H9 (cell line): ENCODE results near the gene ATF2. TPM values are rescaled to one million over a fixed set of nuclear protein-coding genes. Genes with fewer than 3 reads are reported as not detected.

Experiments used
- DNase-seq: peaks from one replicate; pipeline ENCODE4 v3.0.0-alpha.2; 2017
- H2AFZ ChIP-seq: one replicate; pipeline ENCODE4 v1.6.1; 2013; ENCODE audit warnings: mild to moderate bottlenecking, low read length, control low read depth, moderate library complexity
- H2AK5ac ChIP-seq: 2 replicates; pipeline ENCODE4 v1.6.1; 2013; ENCODE audit warnings: low read length, control low read depth, mixed read lengths; ENCODE audit not compliant: insufficient read length
- H2BK120ac ChIP-seq: one replicate; pipeline ENCODE4 v1.6.1; 2013; ENCODE audit warnings: low read depth, mild to moderate bottlenecking, low read length, control low read depth, inconsistent platforms; ENCODE audit not compliant: poor library complexity, severe bottlenecking
- H2BK12ac ChIP-seq: 2 replicates; pipeline ENCODE4 v1.6.1; 2013; ENCODE audit warnings: low read length, control low read depth, mixed read lengths, low read depth; ENCODE audit not compliant: insufficient read length
- H2BK15ac ChIP-seq: 2 replicates; pipeline ENCODE4 v1.6.1; 2013; ENCODE audit warnings: low read depth, low read length, control low read depth
- H2BK20ac ChIP-seq: one replicate; pipeline ENCODE4 v1.6.1; 2013; ENCODE audit warnings: low read depth, mild to moderate bottlenecking, low read length, control low read depth, inconsistent platforms; ENCODE audit not compliant: poor library complexity, severe bottlenecking
- H2BK5ac ChIP-seq: 2 replicates; pipeline ENCODE4 v1.6.1; 2013; ENCODE audit warnings: low read length, control low read depth, mixed read lengths; ENCODE audit not compliant: insufficient read length
- H3K14ac ChIP-seq: 2 replicates; pipeline ENCODE4 v1.6.1; 2013; ENCODE audit warnings: low read length, control low read depth; ENCODE audit not compliant: insufficient read depth
- H3K18ac ChIP-seq: 2 replicates; pipeline ENCODE4 v1.6.1; 2013; ENCODE audit warnings: low read depth, mild to moderate bottlenecking, mixed read lengths, low read length, control low read depth; ENCODE audit not compliant: insufficient read length
- H3K23ac ChIP-seq: 2 replicates; pipeline ENCODE4 v1.6.1; 2013; ENCODE audit warnings: low read length, control low read depth, mixed read lengths, low read depth; ENCODE audit not compliant: insufficient read length
- H3K23me2 ChIP-seq: 2 replicates; pipeline ENCODE4 v1.6.1; 2013; ENCODE audit warnings: low read depth, mild to moderate bottlenecking, mixed read lengths, low read length, control low read depth; ENCODE audit not compliant: insufficient read length, poor library complexity, severe bottlenecking
- H3K27ac ChIP-seq: 2 replicates; pipeline ENCODE4 v1.5.1; 2013; ENCODE audit warnings: low read length, control low read depth, mixed read lengths, low read depth; ENCODE audit not compliant: insufficient read length
- H3K27me3 ChIP-seq: 2 replicates; pipeline ENCODE4 v1.6.1; 2013; ENCODE audit warnings: low read length, control low read depth, inconsistent platforms; ENCODE audit not compliant: insufficient read depth
- H3K4ac ChIP-seq: 2 replicates; pipeline ENCODE4 v1.6.1; 2013; ENCODE audit warnings: low read depth, mild to moderate bottlenecking, control low read depth, inconsistent platforms, low read length, moderate library complexity
- H3K4me1 ChIP-seq: 2 replicates; pipeline ENCODE4 v1.6.1; 2013; ENCODE audit warnings: low read length, control low read depth, inconsistent platforms; ENCODE audit not compliant: insufficient read depth
- H3K4me2 ChIP-seq: 2 replicates; pipeline ENCODE4 v1.6.1; 2013; ENCODE audit warnings: low read length, control low read depth, mixed read lengths; ENCODE audit not compliant: insufficient read length, insufficient read depth
- H3K56ac ChIP-seq: 2 replicates; pipeline ENCODE4 v1.6.1; 2013; ENCODE audit warnings: low read depth, mild to moderate bottlenecking, mixed read lengths, low read length, control low read depth; ENCODE audit not compliant: insufficient read length
- H3K79me1 ChIP-seq: 2 replicates; pipeline ENCODE4 v1.6.1; 2013; ENCODE audit warnings: low read depth, mild to moderate bottlenecking, moderate library complexity, low read length, control low read depth, inconsistent platforms; ENCODE audit not compliant: insufficient read depth, poor library complexity, severe bottlenecking
- H3K79me2 ChIP-seq: 2 replicates; pipeline ENCODE4 v1.6.1; 2013; ENCODE audit warnings: low read length, control low read depth, inconsistent platforms; ENCODE audit not compliant: insufficient read depth
- H3K9ac ChIP-seq: 2 replicates; pipeline ENCODE4 v1.6.1; 2013; ENCODE audit warnings: low read length, control low read depth, mixed read lengths; ENCODE audit not compliant: insufficient read length; ENCODE audit errors: extremely low read depth
- H3K9me3 ChIP-seq: one replicate; pipeline ENCODE4 v1.6.1; 2013; ENCODE audit warnings: low read depth, low read length, inconsistent platforms; ENCODE audit not compliant: control insufficient read depth
- H3T11ph ChIP-seq: one replicate; pipeline ENCODE4 v1.6.1; 2013; ENCODE audit warnings: mild to moderate bottlenecking, low read length, control low read depth, inconsistent platforms
- H4K20me1 ChIP-seq: one replicate; pipeline ENCODE4 v1.6.1; 2013; ENCODE audit not compliant: control insufficient read depth, insufficient read length, insufficient read depth
- H4K5ac ChIP-seq: 2 replicates; pipeline ENCODE4 v1.6.1; 2013; ENCODE audit warnings: low read depth, mild to moderate bottlenecking, mixed read lengths, low read length, control low read depth; ENCODE audit not compliant: insufficient read length
- H4K8ac ChIP-seq: replicated peaks from 2 replicates; pipeline ENCODE4 v1.6.1; 2013; ENCODE audit warnings: low read length, control low read depth, mixed read lengths, low read depth; ENCODE audit not compliant: insufficient read length
- H4K91ac ChIP-seq: 2 replicates; pipeline ENCODE4 v1.6.1; 2013; ENCODE audit warnings: low read depth, mild to moderate bottlenecking, moderate library complexity, mixed read lengths, low read length, control low read depth; ENCODE audit not compliant: insufficient read length
- H3K27ac Mint-ChIP-seq, 3 experiments: 2 replicates in 2 of 3; 3 replicates in 1 of 3; pipeline ENCODE4 v1.8.0; 2020 to 2021; ENCODE audit warnings: mixed read lengths in 3 of 3, mild to moderate bottlenecking in 1 of 3, moderate library complexity in 1 of 3
- H3K27me3 Mint-ChIP-seq: 2 replicates; pipeline ENCODE4 v1.8.0; 2021; ENCODE audit warnings: low read depth, mild to moderate bottlenecking, moderate library complexity, mixed read lengths
- H3K36me3 Mint-ChIP-seq, 3 experiments: 2 replicates in 2 of 3; 3 replicates in 1 of 3; pipeline ENCODE4 v1.8.0; 2020 to 2021; ENCODE audit warnings: low read depth in 3 of 3, mixed read lengths in 3 of 3; ENCODE audit not compliant: insufficient read depth in 1 of 3
- H3K4me1 Mint-ChIP-seq, 2 experiments: 2 replicates each; pipeline ENCODE4 v1.8.0; 2020; ENCODE audit warnings: mixed read lengths in 2 of 2
- H3K4me3 Mint-ChIP-seq, 2 experiments: 2 replicates in 1 of 2; 3 replicates in 1 of 2; pipeline ENCODE4 v1.8.0; 2020 to 2021; ENCODE audit warnings: mild to moderate bottlenecking in 2 of 2, mixed read lengths in 2 of 2, moderate library complexity in 1 of 2
- H3K9me3 Mint-ChIP-seq, 2 experiments: 2 replicates in 1 of 2; 3 replicates in 1 of 2; pipeline ENCODE4 v1.8.0; 2020; ENCODE audit warnings: mild to moderate bottlenecking in 2 of 2, mixed read lengths in 2 of 2, moderate library complexity in 1 of 2
- WGBS: extraction: QIAGEN DNeasy Blood & Tissue Kit; methylation state at CpG from one replicate; pipeline ENCODE4 v1.1.7; 2013; ENCODE audit warnings: missing lambda C conversion rate, low lambda C conversion rate, mixed read lengths; ENCODE audit not compliant: insufficient read length; ENCODE audit errors: extremely low coverage; 5-methylcytosine and 5-hydroxymethylcytosine counted together
- total RNA-seq: library from RNA; stranded (reverse); gene quantifications from 2 replicates; pipeline ENCODE4 v1.2.1, GENCODE V29; 2021
- TF ChIP-seq, protein P1 (sequence below): fragments of 200-600 bp; sonication (generic); conservative IDR thresholded peaks from 3 replicates; pipeline ENCODE4 v1.8.0; 2021; ENCODE audit warnings: antibody characterized with exemption, mild to moderate bottlenecking

ATF2 gene
- total RNA-seq, 1 experiment from 2014 or later, result 40.9 TPM

DNA sequence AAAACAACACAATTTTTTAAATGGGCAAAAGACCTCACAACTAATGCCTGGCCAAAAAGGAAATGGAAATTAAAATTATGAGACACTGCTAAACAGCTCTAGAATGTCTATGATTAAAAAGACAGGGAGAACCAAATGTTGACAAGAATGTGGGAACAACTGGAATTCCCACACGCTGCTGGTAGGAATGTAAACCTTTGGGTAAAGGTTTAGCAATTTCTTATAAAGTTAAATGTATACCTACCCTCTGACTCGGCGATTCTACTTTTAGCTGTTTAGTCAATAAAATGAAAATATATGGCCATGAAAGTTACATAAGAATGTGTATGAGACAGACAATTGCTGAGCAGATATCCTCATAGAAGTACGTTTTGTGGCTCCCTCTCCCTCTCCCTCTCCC is 60.9 kb downstream of the ATF2 start:
- no peak for DNase-seq
- no peaks in the 10 kb centered on the region for H3K27me3 Mint-ChIP-seq
- H3K4me1 Mint-ChIP-seq, result no peaks in the 10 kb centered on the region
- Histone ChIP-seq H3K23me2 (no peaks in the 10 kb centered on the region), H3K4ac (no peak overlapping the region), H2BK12ac (no peak overlapping the region), H2AFZ (no peak overlapping the region), H3K79me2 (no peaks in the 10 kb centered on the region), H4K20me1 (no peaks in the 10 kb centered on the region), H3K18ac (no peak overlapping the region), H3K23ac (no peak overlapping the region), H4K8ac (no peak overlapping the region), H3K27me3 (no peaks in the 10 kb centered on the region), H2BK20ac (no peak overlapping the region), H3K4me2 (no peak overlapping the region), H4K91ac (no peak overlapping the region), H2BK5ac (no peak overlapping the region), H3K79me1 (no peaks in the 10 kb centered on the region), H3K27ac (no peak overlapping the region), H3K56ac (no peak overlapping the region), H3K9me3 (no peaks in the 10 kb centered on the region), H2BK15ac (no peak overlapping the region), H4K5ac (no peak overlapping the region), H2AK5ac (no peak overlapping the region), H3K4me1 (no peaks in the 10 kb centered on the region), H3T11ph (no peak overlapping the region), H3K14ac (no peak overlapping the region), H3K9ac (no peak overlapping the region), H2BK120ac (no peak overlapping the region)
- H3K36me3 Mint-ChIP-seq, result peaks cover 52 to 70% (median 67%) of the 10 kb centered on the region in 3 experiments
- peaks cover 21 to 24% of the 10 kb centered on the region in 2 experiments for H3K9me3 Mint-ChIP-seq
- H3K27ac Mint-ChIP-seq, result no peak overlapping the region; a peak in 1 of 7 replicates
- TF ChIP-seq, protein P1, sequence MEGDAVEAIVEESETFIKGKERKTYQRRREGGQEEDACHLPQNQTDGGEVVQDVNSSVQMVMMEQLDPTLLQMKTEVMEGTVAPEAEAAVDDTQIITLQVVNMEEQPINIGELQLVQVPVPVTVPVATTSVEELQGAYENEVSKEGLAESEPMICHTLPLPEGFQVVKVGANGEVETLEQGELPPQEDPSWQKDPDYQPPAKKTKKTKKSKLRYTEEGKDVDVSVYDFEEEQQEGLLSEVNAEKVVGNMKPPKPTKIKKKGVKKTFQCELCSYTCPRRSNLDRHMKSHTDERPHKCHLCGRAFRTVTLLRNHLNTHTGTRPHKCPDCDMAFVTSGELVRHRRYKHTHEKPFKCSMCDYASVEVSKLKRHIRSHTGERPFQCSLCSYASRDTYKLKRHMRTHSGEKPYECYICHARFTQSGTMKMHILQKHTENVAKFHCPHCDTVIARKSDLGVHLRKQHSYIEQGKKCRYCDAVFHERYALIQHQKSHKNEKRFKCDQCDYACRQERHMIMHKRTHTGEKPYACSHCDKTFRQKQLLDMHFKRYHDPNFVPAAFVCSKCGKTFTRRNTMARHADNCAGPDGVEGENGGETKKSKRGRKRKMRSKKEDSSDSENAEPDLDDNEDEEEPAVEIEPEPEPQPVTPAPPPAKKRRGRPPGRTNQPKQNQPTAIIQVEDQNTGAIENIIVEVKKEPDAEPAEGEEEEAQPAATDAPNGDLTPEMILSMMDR, result no peak
- H3K4me3 Mint-ChIP-seq, result no peak overlapping the region
- WGBS, result no CpG with 5 or more reads among the region's 4 CpGs
